Calu3 (cell line): ENCODE results near the gene SLC35G3. TPM values are rescaled to one million over a fixed set of nuclear protein-coding genes. Genes with fewer than 3 reads are reported as not detected.

Experiments
- BruUV-seq: library from RNA; stranded (reverse); fragments of 400-500 nt; replicated peaks from 2 replicates; lab custom pipeline; 2021; lab: Mats Ljungman, UMichigan
- CTCF ChIA-PET: fragments of 300-600 bp; sonication (Branson Sonifier 250); formaldehyde crosslinking; loops from one replicate; lab custom pipeline; 2022; ENCODE audit warnings: antibody characterized with exemption; lab: Charles Lee
- DNase-seq: peaks from one replicate; pipeline ENCODE4 v3.0.0; 2022
- H3K27ac Mint-ChIP-seq: one replicate; pipeline ENCODE4 v1.8.0; 2022; ENCODE audit warnings: mixed read lengths; ENCODE audit not compliant: unreplicated experiment
- H3K27me3 Mint-ChIP-seq: one replicate; pipeline ENCODE4 v1.8.0; 2022; ENCODE audit warnings: mixed read lengths; ENCODE audit not compliant: unreplicated experiment
- H3K36me3 Mint-ChIP-seq: one replicate; pipeline ENCODE4 v1.8.0; 2022; ENCODE audit warnings: mild to moderate bottlenecking, moderate library complexity, mixed read lengths; ENCODE audit not compliant: insufficient read depth, unreplicated experiment
- H3K4me1 Mint-ChIP-seq: one replicate; pipeline ENCODE4 v1.8.0; 2022; ENCODE audit warnings: mild to moderate bottlenecking, low read depth, mixed read lengths; ENCODE audit not compliant: unreplicated experiment
- H3K4me3 Mint-ChIP-seq: one replicate; pipeline ENCODE4 v1.8.0; 2022; ENCODE audit warnings: mild to moderate bottlenecking, low read depth, moderate library complexity, mixed read lengths; ENCODE audit not compliant: unreplicated experiment
- H3K9me3 Mint-ChIP-seq: one replicate; pipeline ENCODE4 v1.8.0; 2022; ENCODE audit warnings: low read depth, mixed read lengths; ENCODE audit not compliant: unreplicated experiment
- intact Hi-C: fragments of 100-400 bp; cut with micrococcal nuclease; formaldehyde crosslinking; loops from one replicate; pipeline ENCODE4 v1.10.0; 2022; ENCODE audit not compliant: unreplicated experiment
- total RNA-seq: library from RNA; stranded (reverse); gene quantifications from 2 replicates; pipeline ENCODE4 v1.2.3, GENCODE V29; 2022
- TF ChIP-seq, protein P1 (sequence below): fragments of 200-600 bp; IDR thresholded peaks from one replicate; pipeline ENCODE4 v1.8.0; 2022; ENCODE audit warnings: antibody characterized with exemption; ENCODE audit not compliant: unreplicated experiment

SLC35G3 gene
- total RNA-seq, 1 experiment from 2014 or later = not detected

DNA sequence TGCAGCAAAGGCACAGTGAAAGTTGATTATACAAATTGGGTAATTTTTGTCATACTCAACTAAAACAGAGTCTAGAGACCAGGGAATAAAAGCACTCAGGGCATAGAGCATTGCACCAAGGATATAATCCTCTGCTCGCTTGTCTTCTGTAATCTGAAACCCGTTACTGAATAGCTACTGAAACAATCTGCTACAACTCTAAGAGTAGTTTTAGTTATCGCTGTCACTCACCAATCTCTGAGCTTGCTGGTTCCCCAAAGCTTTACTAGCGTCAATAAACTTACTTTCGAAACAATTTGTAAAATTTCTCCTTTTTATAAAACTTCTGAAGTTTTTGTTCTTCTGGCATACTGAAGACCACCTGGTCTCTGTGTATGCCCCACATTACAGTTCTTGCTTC is 22.9 kb upstream of the SLC35G3 start:
- TF ChIP-seq, protein P1, sequence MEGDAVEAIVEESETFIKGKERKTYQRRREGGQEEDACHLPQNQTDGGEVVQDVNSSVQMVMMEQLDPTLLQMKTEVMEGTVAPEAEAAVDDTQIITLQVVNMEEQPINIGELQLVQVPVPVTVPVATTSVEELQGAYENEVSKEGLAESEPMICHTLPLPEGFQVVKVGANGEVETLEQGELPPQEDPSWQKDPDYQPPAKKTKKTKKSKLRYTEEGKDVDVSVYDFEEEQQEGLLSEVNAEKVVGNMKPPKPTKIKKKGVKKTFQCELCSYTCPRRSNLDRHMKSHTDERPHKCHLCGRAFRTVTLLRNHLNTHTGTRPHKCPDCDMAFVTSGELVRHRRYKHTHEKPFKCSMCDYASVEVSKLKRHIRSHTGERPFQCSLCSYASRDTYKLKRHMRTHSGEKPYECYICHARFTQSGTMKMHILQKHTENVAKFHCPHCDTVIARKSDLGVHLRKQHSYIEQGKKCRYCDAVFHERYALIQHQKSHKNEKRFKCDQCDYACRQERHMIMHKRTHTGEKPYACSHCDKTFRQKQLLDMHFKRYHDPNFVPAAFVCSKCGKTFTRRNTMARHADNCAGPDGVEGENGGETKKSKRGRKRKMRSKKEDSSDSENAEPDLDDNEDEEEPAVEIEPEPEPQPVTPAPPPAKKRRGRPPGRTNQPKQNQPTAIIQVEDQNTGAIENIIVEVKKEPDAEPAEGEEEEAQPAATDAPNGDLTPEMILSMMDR = no peak
- Mint-ChIP-seq H3K9me3 (no peaks in the 10 kb centered on the region), H3K4me3 (no peak overlapping the region), H3K27me3 (peaks cover 46% of the 10 kb centered on the region), H3K36me3 (no peaks in the 10 kb centered on the region), H3K27ac (no peak overlapping the region), H3K4me1 (no peaks in the 10 kb centered on the region)
- no peak for DNase-seq
- intact Hi-C loops = no loop called here
- BruUV-seq = no TSS peak
- CTCF ChIA-PET = interaction anchor here (0.6 kb wide), 1 partner anchor 42 kb away, joined by 4 read pairs; no protein-coding TSS in a partner anchor

- peaks cover 67% of the 10 kb centered on the region for H3K27me3 Mint-ChIP-seq
- CTCF ChIA-PET = interaction anchor here (0.5 kb wide), 1 partner anchor 52 kb away, joined by 4 read pairs; no protein-coding TSS in a partner anchor
- no TSS peak for BruUV-seq
- H3K4me3 Mint-ChIP-seq = no peak overlapping the region
- no peaks in the 10 kb centered on the region for H3K36me3 Mint-ChIP-seq
- H3K9me3 Mint-ChIP-seq = no peaks in the 10 kb centered on the region
- TF ChIP-seq, protein P1 = no peak
- H3K4me1 Mint-ChIP-seq = no peaks in the 10 kb centered on the region
- DNase-seq = no peak
- intact Hi-C loops = no loop called here
- no peak overlapping the region for H3K27ac Mint-ChIP-seq
Observed at GRCh38 chr17:35214631-35215273, 20.6 kb upstream of the SLC35G3 start.

DNA sequence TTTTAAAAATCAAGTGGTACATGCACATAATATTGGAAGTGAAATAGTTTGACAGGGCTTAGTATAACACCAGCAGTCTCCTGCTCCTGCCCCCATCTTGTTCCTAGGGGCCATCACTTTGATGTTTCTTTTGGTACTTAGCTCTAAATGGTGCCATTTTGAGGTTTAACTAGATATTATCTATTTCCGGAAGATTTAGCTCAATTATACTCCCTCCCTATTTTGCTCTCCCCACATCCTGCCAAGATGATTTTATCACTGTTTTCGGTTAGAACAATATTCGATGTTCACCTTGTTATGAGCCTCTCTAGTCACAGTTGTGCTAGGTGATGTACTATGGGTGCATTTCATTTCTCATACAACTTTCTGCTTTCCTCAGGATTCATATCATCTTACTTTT is 20.0 kb upstream of the SLC35G3 start:
- CTCF ChIA-PET = no interaction called here
- no TSS peak for BruUV-seq
- Mint-ChIP-seq H3K27ac (no peak overlapping the region), H3K4me3 (no peak overlapping the region), H3K36me3 (no peaks in the 10 kb centered on the region), H3K27me3 (peaks cover 72% of the 10 kb centered on the region), H3K4me1 (no peaks in the 10 kb centered on the region), H3K9me3 (no peaks in the 10 kb centered on the region)
- TF ChIP-seq, protein P1 = no peak
- no peak for DNase-seq
- intact Hi-C loops = no loop called here

DNA sequence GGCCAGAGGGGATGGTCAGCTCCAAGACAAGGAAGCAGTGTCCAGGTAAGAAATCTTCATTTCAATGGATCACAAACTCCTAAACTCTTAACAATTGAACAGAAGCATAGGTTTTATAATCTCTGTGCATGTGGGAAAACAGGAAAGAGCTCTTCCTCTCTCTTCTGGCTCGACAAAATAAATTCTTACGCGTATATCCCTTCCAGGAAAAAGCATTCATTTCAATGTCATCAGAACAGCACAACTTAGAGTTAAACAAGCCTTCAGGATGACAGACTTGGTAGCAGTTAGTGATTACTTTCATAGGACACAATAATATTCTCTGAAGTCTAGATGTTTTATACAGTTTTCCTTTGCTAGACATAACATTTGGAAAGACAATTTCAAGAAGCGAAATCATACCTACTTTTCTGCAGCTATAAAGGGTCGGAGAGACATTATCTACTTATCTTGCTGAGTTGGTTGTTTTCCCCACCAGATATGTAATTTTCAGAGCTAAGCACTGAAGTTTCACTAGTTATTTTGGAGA is 19.3 kb upstream of the SLC35G3 start:
- no peak for DNase-seq
- Mint-ChIP-seq H3K4me3 (no peak overlapping the region), H3K36me3 (no peaks in the 10 kb centered on the region), H3K27ac (no peak overlapping the region), H3K27me3 (peaks cover 80% of the 10 kb centered on the region), H3K4me1 (no peaks in the 10 kb centered on the region), H3K9me3 (no peaks in the 10 kb centered on the region)
- CTCF ChIA-PET = interaction anchor here (1.0 kb wide), 1 partner anchor 30 kb away, joined by 3 read pairs; no protein-coding TSS in a partner anchor
- TF ChIP-seq, protein P1 = no peak
- intact Hi-C loops = no loop called here
- no TSS peak for BruUV-seq
